Liver (tissue), 3 donors: ENCODE measurements around the gene LCE2B.
"Not testable (repeated sequence)": the region's sequence is repeated elsewhere in the genome, so short reads cannot be mapped to it uniquely, and the experiment has no call there.

Experiments used
- JUND ChIP-seq, 2 donors: IDR thresholded peaks; 2 replicates each; pipeline ENCODE4 v1.6.1; 2016; ENCODE audit warnings: antibody characterized with exemption in 2 of 2
- NR2F2 ChIP-seq: IDR thresholded peaks from 2 replicates; pipeline ENCODE4 v1.6.1; 2016; ENCODE audit warnings: antibody characterized with exemption
- REST ChIP-seq: IDR thresholded peaks from 2 replicates; pipeline ENCODE4 v1.6.1; 2016; ENCODE audit warnings: antibody characterized with exemption, mild to moderate bottlenecking
- SP1 ChIP-seq: IDR thresholded peaks from 2 replicates; pipeline ENCODE4 v1.6.1; 2018; ENCODE audit warnings: antibody characterized with exemption, mild to moderate bottlenecking
- YY1 ChIP-seq: IDR thresholded peaks from 2 replicates; pipeline ENCODE4 v1.6.1; 2016; ENCODE audit warnings: antibody characterized with exemption, mild to moderate bottlenecking
- TF ChIP-seq, protein P1 (sequence below): fragments of 150-350 bp; IDR thresholded peaks from 2 replicates; pipeline ENCODE4 v1.5.1; 2017; ENCODE audit warnings: improper control_type of control experiment, low read depth, low read length; ENCODE audit not compliant: missing input control
- donor health status: healthy.
- donor health status: healthy.

DNA sequence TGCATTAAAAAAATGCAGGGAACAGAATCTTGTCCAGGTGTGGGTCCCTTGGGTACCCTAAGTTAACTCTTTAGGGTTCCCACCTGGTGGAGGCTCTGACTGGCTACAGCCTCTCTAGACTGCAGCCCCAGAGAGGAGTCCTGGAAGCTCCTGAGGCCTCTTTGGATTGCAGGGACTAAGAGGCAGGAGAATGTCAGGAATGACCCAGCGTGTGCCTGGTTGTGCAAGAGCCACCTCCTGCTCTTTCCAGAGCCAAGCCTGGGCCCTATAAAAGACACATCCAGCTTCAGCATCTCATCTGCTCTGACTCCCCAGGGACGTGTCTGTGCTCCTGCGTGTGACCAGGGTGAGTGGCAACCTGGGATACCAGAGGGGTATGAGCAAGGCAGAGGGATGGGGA lies 10.9 kb upstream of the LCE2B start, which contains the start of gene LCE2C:
- TF ChIP-seq, protein P1, sequence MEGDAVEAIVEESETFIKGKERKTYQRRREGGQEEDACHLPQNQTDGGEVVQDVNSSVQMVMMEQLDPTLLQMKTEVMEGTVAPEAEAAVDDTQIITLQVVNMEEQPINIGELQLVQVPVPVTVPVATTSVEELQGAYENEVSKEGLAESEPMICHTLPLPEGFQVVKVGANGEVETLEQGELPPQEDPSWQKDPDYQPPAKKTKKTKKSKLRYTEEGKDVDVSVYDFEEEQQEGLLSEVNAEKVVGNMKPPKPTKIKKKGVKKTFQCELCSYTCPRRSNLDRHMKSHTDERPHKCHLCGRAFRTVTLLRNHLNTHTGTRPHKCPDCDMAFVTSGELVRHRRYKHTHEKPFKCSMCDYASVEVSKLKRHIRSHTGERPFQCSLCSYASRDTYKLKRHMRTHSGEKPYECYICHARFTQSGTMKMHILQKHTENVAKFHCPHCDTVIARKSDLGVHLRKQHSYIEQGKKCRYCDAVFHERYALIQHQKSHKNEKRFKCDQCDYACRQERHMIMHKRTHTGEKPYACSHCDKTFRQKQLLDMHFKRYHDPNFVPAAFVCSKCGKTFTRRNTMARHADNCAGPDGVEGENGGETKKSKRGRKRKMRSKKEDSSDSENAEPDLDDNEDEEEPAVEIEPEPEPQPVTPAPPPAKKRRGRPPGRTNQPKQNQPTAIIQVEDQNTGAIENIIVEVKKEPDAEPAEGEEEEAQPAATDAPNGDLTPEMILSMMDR: not testable (repeated sequence)
- not testable (repeated sequence) for TF ChIP-seq NR2F2; YY1; JUND (IDR thresholded peaks at IDR 0.05); SP1; REST
